Activated CD8-positive, alpha-beta memory T cell treated with anti-CD3 and anti-CD28 coated beads, Interleukin-2, amount 10 ng/mL, durations not matched to agents 7 days and 5 days (primary cell): ENCODE data around the gene USP54. TPM values are rescaled to one million over a fixed set of nuclear protein-coding genes. Genes with fewer than 3 reads are reported as not detected.
"Not testable (repeated sequence)": the region's sequence is repeated elsewhere in the genome, so short reads cannot be mapped to it uniquely, and the experiment has no call there.

Experiments used
- ATAC-seq: fragments of 150-1000 bp; cut with Tn5 transposase; one replicate; pipeline ENCODE4 v1.10.0; 2021; ENCODE audit warnings: moderate library complexity
- CTCF ChIA-PET: fragments of 350-600 bp; sonication (Branson Sonifier 250); formaldehyde crosslinking; loops from one replicate; lab custom pipeline; 2021; ENCODE audit warnings: antibody characterized with exemption; lab: Charles Lee
- DNase-seq: peaks from one replicate; pipeline ENCODE4 v3.0.0-alpha.2; 2020
- H3K27ac Mint-ChIP-seq: one replicate; pipeline ENCODE4 v1.8.0; 2021; ENCODE audit warnings: mild to moderate bottlenecking, mixed read lengths
- H3K27me3 Mint-ChIP-seq: one replicate; pipeline ENCODE4 v1.8.0; 2021; ENCODE audit warnings: mixed read lengths
- H3K36me3 Mint-ChIP-seq: one replicate; pipeline ENCODE4 v1.8.0; 2021; ENCODE audit warnings: mild to moderate bottlenecking, mixed read lengths
- H3K4me1 Mint-ChIP-seq: one replicate; pipeline ENCODE4 v1.8.0; 2021; ENCODE audit warnings: mixed read lengths
- H3K4me3 Mint-ChIP-seq: one replicate; pipeline ENCODE4 v1.8.0; 2021; ENCODE audit warnings: mild to moderate bottlenecking, moderate library complexity, mixed read lengths
- H3K9me3 Mint-ChIP-seq: one replicate; pipeline ENCODE4 v1.8.0; 2022; ENCODE audit warnings: low read depth, mixed read lengths
- total RNA-seq, 2 experiments: library from RNA; stranded (reverse); gene quantifications; one replicate each; pipeline ENCODE4 v1.2.3, GENCODE V29; 2021

The USP54 gene
- total RNA-seq, result 1 to 10 TPM; 3.5 to 6.7 TPM

GRCh38 chr10:73590881-73591799, at the start of gene USP54:
USP54 (minus strand) TSS chr10:73591342; CDS start chr10:73575658, 15,684 bp downstream.
- no peak for DNase-seq
- ATAC-seq, result peak; percentile 65
- CTCF ChIA-PET, result interaction anchor here (0.9 to 2.5 kb wide), 2 partner anchors 54 to 62 kb away, joined by 3 to 9 read pairs; no protein-coding TSS in a partner anchor
- no peaks in the 10 kb centered on the region for H3K27me3 Mint-ChIP-seq
- H3K27ac Mint-ChIP-seq, result peak within 1 kb of the TSS; percentile 57
- H3K4me1 Mint-ChIP-seq, result peaks cover 16% of the 10 kb centered on the region
- H3K36me3 Mint-ChIP-seq, result no peaks in the 10 kb centered on the region
- H3K4me3 Mint-ChIP-seq, result peak within 1 kb of the TSS; percentile 22
- no peaks in the 10 kb centered on the region for H3K9me3 Mint-ChIP-seq

GRCh38 chr10:73639286-73639685, 48.1 kb upstream of the USP54 start:
- CTCF ChIA-PET, result interaction anchor here (0.7 to 1.6 kb wide), 2 partner anchors 110 to 157 kb away, joined by 3 read pairs; no protein-coding TSS in a partner anchor
- H3K36me3 Mint-ChIP-seq, result no peaks in the 10 kb centered on the region
- H3K27me3 Mint-ChIP-seq, result no peaks in the 10 kb centered on the region
- DNase-seq (no peak), ATAC-seq (no peak)
- H3K4me3 Mint-ChIP-seq, result no peak overlapping the region
- H3K4me1 Mint-ChIP-seq, result peaks cover 9% of the 10 kb centered on the region
- no peaks in the 10 kb centered on the region for H3K9me3 Mint-ChIP-seq
- no peak overlapping the region for H3K27ac Mint-ChIP-seq

GRCh38 chr10:73635781-73636180, 44.6 kb upstream of the USP54 start:
- H3K9me3 Mint-ChIP-seq, result no peaks in the 10 kb centered on the region
- H3K27ac Mint-ChIP-seq, result no peak overlapping the region
- peak; percentile 27 for ATAC-seq
- H3K4me1 Mint-ChIP-seq, result no peaks in the 10 kb centered on the region
- no peak for DNase-seq
- no peaks in the 10 kb centered on the region for H3K36me3 Mint-ChIP-seq
- CTCF ChIA-PET, result interaction anchor here (1.9 kb wide), 1 partner anchor 106 kb away, joined by 4 read pairs; no protein-coding TSS in a partner anchor
- H3K27me3 Mint-ChIP-seq, result no peaks in the 10 kb centered on the region
- no peak overlapping the region for H3K4me3 Mint-ChIP-seq

- Mint-ChIP-seq H3K27me3 (no peaks in the 10 kb centered on the region), H3K4me1 (no peaks in the 10 kb centered on the region), H3K36me3 (no peaks in the 10 kb centered on the region), H3K9me3 (no peaks in the 10 kb centered on the region), H3K4me3 (no peak overlapping the region), H3K27ac (no peak overlapping the region)
- CTCF ChIA-PET, result interaction anchor here (1.2 to 1.9 kb wide), 2 partner anchors 9 to 105 kb away, joined by 4 to 6 read pairs; no protein-coding TSS in a partner anchor
- DNase-seq (no peak), ATAC-seq (no peak)
These were observed 43.3 kb upstream of the USP54 start for GRCh38 chr10:73634421-73634820.

GRCh38 chr10:73629165-73629564, 38.0 kb upstream of the USP54 start:
- Mint-ChIP-seq H3K27me3 (no peaks in the 10 kb centered on the region), H3K9me3 (no peaks in the 10 kb centered on the region), H3K4me1 (peaks cover 22% of the 10 kb centered on the region), H3K27ac (no peak overlapping the region), H3K36me3 (peaks cover 4% of the 10 kb centered on the region), H3K4me3 (no peak overlapping the region)
- ATAC-seq (no peak), DNase-seq (no peak)
- CTCF ChIA-PET, result interaction anchor here (2.3 to 7.8 kb wide), 2 partner anchors 14 to 100 kb away, joined by 8 to 35 read pairs; no protein-coding TSS in a partner anchor

GRCh38 chr10:73628405-73628804, 37.3 kb upstream of the USP54 start:
- CTCF ChIA-PET, result interaction anchor here (1.2 to 7.8 kb wide), 3 partner anchors 15 to 99 kb away, joined by 3 to 35 read pairs (median 8); no protein-coding TSS in a partner anchor
- no peak overlapping the region for H3K27ac Mint-ChIP-seq
- no peak for ATAC-seq

GRCh38 chr10:73627300-73627699, 36.2 kb upstream of the USP54 start:
- H3K9me3 Mint-ChIP-seq, result no peaks in the 10 kb centered on the region
- H3K4me3 Mint-ChIP-seq, result peak overlapping the region; percentile 98
- no peak overlapping the region for H3K27ac Mint-ChIP-seq
- peaks cover 27% of the 10 kb centered on the region for H3K4me1 Mint-ChIP-seq
- ATAC-seq (no peak), DNase-seq (no peak)
- H3K27me3 Mint-ChIP-seq, result no peaks in the 10 kb centered on the region
- peaks cover 4% of the 10 kb centered on the region for H3K36me3 Mint-ChIP-seq
- CTCF ChIA-PET, result interaction anchor here (1.2 to 7.8 kb wide), 3 partner anchors 16 to 98 kb away, joined by 3 to 35 read pairs (median 8); no protein-coding TSS in a partner anchor

More at GRCh38 chr10:73628405-73628804, 37.3 kb upstream of the USP54 start:
- Mint-ChIP-seq H3K4me3 (no peak overlapping the region), H3K36me3 (peaks cover 4% of the 10 kb centered on the region), H3K9me3 (no peaks in the 10 kb centered on the region), H3K4me1 (peaks cover 27% of the 10 kb centered on the region), H3K27me3 (no peaks in the 10 kb centered on the region)
- DNase-seq, result no peak

GRCh38 chr10:73625884-73626752, 35.0 kb upstream of the USP54 start:
- DNase-seq (peak; percentile 97), ATAC-seq (peak; percentile 93)
- H3K4me3 Mint-ChIP-seq, result peak overlapping the region; percentile 98
- no peaks in the 10 kb centered on the region for H3K27me3 Mint-ChIP-seq
- H3K36me3 Mint-ChIP-seq, result peaks cover 4% of the 10 kb centered on the region
- CTCF ChIA-PET, result interaction anchor here (0.8 to 7.8 kb wide), 5 partner anchors 18 to 379 kb away, joined by 3 to 35 read pairs (median 3); partner anchors contain the start of gene DNAJC9
- H3K27ac Mint-ChIP-seq, result peak overlapping the region; percentile 96
- no peaks in the 10 kb centered on the region for H3K9me3 Mint-ChIP-seq
- peaks cover 27% of the 10 kb centered on the region for H3K4me1 Mint-ChIP-seq

- no peak for DNase-seq
- Mint-ChIP-seq H3K4me1 (peaks cover 27% of the 10 kb centered on the region), H3K4me3 (peak overlapping the region; percentile 98), H3K27ac (peak overlapping the region; percentile 78), H3K27me3 (no peaks in the 10 kb centered on the region), H3K36me3 (peaks cover 4% of the 10 kb centered on the region), H3K9me3 (no peaks in the 10 kb centered on the region)
- peak; percentile 82 for ATAC-seq
- CTCF ChIA-PET, result interaction anchor here (0.8 to 7.8 kb wide), 6 partner anchors 11 to 378 kb away, joined by 3 to 35 read pairs (median 3); partner anchors contain the start of gene DNAJC9
These were observed 34.1 kb upstream of the USP54 start for GRCh38 chr10:73625004-73625883.

GRCh38 chr10:73623056-73623455, 31.9 kb upstream of the USP54 start:
- Mint-ChIP-seq H3K27me3 (no peaks in the 10 kb centered on the region), H3K4me1 (peaks cover 27% of the 10 kb centered on the region), H3K4me3 (no peak overlapping the region), H3K27ac (no peak overlapping the region), H3K9me3 (no peaks in the 10 kb centered on the region), H3K36me3 (peaks cover 4% of the 10 kb centered on the region)
- DNase-seq (no peak), ATAC-seq (no peak)
- CTCF ChIA-PET, result interaction anchor here (7.8 kb wide), 1 partner anchor 21 kb away, joined by 35 read pairs; no protein-coding TSS in a partner anchor

GRCh38 chr10:73620974-73621373, 29.8 kb upstream of the USP54 start:
- not testable (repeated sequence) for ATAC-seq, H3K27ac Mint-ChIP-seq, H3K9me3 Mint-ChIP-seq, H3K27me3 Mint-ChIP-seq, DNase-seq, H3K4me3 Mint-ChIP-seq, H3K36me3 Mint-ChIP-seq
- H3K4me1 Mint-ChIP-seq, result peaks cover 14% of the 10 kb centered on the region
- CTCF ChIA-PET, result interaction anchor here (0.6 to 1.3 kb wide), 2 partner anchors 93 to 125 kb away, joined by 3 read pairs; partner anchors contain the start of gene PPP3CB

GRCh38 chr10:73617143-73617542, 26.0 kb upstream of the USP54 start:
- not testable (repeated sequence) for DNase-seq, H3K9me3 Mint-ChIP-seq, H3K36me3 Mint-ChIP-seq, ATAC-seq, H3K27me3 Mint-ChIP-seq, H3K27ac Mint-ChIP-seq, H3K4me3 Mint-ChIP-seq, H3K4me1 Mint-ChIP-seq
- CTCF ChIA-PET, result interaction anchor here (1.8 kb wide), 1 partner anchor 27 kb away, joined by 5 read pairs; no protein-coding TSS in a partner anchor
